ENCODE data around the gene PAK5.
"Not testable (repeated sequence)": the region's sequence is repeated elsewhere in the genome, so short reads cannot be mapped to it uniquely, and the experiment has no call there.

Gene PAK5

DNA sequence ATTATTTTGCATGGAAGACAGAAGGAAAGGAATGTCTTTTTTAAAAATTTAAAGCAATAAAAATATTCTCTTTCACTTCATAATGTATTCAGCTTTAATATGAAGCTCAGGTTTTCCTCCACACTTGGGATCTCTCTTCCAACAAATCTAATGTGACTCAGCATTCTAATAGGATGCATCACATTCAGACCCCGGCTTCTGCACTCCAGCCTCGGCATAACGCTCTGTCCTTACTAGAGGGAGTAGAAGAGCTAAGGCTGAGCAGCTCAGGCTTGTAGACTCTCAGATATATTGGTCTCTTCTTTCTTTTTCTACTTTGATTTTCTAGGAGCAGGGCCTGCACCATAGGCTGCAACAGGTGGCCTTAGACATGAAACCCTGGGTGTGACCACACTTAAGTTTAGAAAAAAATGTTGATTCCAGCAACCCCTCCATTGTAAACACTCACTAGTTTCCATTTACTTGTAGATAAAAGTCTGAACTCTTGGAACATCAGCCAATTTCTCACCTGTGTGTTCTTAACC is 161.7 kb downstream of the PAK5 start:
- DNase-seq, result no peak

DNA sequence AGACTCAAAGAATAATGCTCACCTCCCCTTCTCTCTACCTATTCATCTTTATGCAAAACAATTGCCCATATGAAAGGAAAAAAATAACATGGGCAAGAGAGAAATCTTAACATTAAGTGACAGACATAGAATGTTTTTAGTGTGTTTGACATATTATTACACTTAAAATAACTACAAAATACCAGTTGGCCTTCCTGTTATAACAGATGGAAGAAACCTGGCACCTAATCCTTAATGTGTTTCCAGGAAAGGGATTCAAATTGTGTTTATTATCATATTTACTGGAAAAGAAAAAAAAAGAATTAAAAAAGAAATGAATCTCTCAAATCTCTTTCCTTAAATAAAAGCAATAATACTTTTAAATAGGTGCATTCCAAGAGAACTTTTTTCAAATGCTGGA is 165.9 kb downstream of the PAK5 start:
- DNase-seq, result no peak

DNA sequence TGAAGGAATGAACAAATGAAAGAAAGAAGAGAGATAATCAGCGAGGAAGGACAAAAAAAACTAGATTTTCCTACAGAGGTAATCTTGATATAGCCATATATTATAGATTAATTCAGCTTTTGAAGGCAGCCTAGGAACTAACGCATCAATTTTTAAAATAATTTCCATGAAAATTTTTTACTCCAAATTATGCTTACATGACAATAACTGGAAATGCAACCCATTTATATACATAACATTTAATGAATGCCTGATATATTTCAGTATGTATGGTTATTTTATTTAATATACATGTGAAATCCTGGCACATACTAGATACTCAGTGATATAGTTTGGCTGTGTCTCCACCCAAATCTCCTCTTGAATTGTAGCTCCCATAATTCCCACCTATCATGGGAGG is 166.8 kb downstream of the PAK5 start:
- no peak for DNase-seq

- DNase-seq, result no peak
These were observed 170.5 kb downstream of the PAK5 start for GRCh38 chr20:9668381-9668780.

DNA sequence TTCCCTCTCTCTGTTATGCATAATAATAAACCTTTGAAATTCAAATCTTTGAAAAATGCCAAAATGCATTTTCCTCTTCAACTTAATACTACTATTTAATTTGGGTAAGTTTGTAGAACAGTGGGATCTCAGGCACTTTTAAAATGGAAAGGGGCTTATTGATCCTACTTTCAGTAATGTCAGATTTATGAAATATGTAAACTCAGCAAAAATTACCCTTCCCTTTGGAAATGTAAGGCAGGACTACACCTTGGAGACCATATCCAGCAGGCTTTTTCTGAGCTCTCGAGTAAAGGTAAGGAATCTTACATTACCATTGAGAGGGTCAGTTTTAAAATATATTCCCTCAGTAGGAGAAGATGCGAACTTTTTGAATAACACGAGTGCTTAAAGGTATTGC is 175.5 kb downstream of the PAK5 start:
- DNase-seq, result no peak

DNA sequence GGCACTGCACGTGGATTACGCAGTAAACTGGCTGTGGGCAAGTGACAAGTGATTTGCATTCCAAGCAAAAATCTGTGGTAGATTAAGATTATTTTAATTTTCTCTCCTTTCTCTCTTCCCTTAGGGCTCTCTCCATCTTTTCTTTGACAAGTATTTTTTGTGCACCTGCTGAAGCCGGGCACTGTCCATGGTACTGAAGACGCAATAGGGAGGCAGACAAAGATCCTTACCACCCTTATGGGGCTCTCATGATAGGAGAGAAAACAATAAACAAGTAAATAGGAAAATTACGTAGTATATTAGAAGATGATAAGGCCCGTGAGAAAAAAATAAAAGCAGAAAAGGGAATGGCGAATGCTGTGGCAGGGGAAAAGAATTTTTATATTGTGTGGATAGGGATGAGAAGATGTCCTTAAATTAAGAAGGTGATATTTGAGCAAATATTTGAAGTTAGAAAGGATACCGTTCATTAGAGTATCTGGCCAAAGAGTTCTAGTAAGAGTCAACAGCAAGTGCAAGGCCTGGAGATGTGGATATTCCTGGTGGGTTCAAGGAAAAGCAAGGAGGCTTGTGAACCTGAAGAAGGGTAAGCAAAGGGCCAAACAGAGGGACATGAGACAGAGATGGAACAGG is 178.5 kb downstream of the PAK5 start:
- DNase-seq, result no peak

- no peak for DNase-seq
These were observed 191.1 kb downstream of the PAK5 start for GRCh38 chr20:9647741-9648140.

GRCh38 chr20:9646375-9646774 is 192.5 kb downstream of the PAK5 start:
- DNase-seq, result no peak

- no peak for DNase-seq
These were observed 196.0 kb downstream of the PAK5 start for GRCh38 chr20:9642882-9643281.

DNA sequence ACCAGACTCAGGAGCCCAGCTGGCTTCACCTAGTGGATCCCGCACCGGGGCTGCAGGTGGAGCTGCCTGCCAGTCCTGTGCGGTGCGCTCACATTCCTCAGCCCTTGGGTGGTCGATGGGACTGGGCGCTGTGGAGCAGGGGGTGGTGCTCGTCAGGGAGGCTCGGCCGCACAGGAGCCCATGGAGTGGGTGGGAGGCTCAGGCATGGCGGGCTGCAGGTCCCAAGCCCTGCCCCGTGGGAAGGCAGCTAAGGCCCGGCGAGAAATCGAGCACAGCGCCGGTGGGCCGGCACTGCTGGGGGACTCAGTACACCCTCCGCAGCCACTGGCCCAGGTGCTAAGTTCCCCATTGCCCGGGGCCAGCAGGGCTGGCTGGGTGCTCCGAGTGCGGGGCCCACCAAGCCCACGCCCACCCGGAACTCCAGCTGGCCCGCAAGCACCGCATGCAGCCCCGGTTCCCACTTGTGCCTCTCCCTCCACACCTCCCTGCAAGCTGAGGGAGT is 197.3 kb downstream of the PAK5 start:
- DNase-seq, result not testable (repeated sequence)

DNA sequence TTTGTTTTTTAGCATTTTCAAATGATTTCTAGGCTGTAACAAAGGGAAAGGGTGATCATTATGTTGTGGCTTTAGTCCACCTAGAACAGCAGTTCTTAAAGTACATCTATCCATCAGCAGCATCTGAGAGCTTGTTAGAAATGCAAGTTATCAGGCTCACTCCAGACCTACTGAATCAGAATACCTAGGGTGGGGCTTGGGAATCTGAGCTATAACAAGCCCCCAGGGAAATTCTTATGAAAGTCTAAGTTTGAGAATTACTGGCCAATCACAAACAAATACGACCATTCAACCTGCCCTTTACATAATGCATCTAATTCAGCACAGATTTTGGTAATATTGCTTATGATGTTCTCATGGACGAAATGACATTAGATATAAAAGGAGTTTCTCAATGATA is 201.0 kb downstream of the PAK5 start:
- DNase-seq, result no peak

DNA sequence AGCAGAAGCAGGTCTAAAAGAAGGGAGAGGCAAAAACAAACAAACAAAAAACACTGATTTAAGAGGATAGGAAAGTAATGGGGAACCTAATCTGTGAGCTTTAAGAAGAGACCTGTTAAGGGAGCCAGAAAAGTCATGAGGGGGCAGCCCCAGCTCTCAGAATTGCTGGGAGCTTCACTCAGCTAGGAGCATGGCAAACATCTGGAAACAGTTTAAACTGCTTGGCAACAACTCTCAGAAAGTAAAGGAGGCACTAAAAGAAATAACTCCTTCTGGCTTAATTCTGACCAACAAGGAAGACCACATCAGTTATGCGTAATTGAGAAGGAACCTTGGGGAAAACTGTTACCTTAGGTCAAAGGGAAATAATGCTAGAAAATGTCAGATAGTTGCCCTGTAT is 203.1 kb downstream of the PAK5 start:
- no peak for DNase-seq

DNA sequence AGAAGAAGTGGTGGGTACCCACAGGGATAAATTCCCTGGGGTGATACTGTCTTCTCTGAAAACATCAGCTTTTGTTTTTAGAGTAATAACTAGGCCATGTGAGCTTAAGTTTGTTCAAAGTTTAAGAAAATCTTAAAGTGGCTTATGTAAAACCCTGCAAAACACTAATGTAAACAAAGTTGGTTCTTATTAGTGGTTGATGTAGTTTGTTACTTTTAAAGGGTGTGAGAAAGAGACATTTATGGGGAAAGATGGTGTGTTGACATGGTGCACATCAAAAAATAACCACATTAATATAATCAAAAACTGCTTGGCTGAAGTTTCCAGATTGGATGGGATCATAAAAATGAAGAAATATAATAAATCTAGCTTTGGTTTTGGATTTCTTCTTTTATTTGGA is 204.5 kb downstream of the PAK5 start:
- DNase-seq, result no peak

GRCh38 chr20:9632991-9633390 is 205.9 kb downstream of the PAK5 start:
- no peak for DNase-seq

DNA sequence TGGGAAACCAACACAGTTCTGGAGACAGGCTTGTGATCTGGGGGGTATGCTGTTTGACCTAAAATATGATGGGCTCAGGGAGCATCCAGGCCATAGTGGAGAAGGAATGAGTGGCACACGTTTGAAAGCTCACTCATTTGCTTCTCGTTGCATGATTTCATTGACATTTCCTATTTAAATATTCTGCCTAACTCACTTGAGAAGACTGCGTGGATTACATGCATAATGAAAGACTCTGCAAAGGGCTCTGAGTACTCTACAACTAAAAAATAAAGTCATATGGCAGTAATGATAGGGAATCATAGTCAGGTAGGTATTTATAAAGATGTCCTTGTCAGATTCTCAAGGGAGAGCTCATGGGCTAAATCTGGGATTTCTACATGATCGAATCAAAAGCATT is 206.6 kb downstream of the PAK5 start:
- no peak for DNase-seq

DNA sequence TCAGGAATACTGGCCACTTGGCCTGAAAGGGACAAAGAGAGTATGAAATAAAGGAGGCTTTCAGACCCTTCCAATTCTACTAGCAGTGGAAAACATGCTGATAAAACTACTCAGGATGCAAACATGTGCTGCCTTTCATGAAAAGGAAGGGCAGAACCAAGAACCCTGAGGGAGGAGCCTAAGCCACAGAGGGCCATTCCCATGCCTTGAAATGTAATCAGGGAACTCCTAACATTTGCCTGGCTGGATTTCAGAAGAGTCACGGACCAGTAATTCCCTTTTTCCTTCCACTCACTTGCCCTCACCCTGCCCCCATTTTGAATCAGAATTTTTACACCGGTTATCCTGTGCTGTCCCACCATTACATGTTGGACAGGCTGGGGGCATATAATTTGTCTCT is 208.3 kb downstream of the PAK5 start:
- no peak for DNase-seq

DNA sequence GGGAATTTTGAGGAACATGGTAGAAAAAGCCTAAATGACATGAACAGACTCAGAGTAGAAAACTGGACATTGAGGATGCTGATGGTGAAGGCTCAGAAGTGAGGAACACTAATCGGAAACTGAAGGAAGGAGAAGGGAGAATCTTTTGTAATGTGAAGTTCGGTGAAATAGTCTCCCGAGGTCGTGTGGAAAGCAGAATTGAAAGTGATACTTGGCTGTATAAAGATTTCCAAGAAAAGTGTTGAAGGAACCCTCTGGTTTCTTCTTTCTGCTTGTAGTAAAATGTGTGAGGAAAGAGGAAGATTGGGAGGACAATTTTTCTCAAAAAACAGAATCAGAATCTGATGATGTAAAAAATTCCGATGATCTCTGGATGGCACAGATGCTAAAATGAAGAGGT is 209.0 kb downstream of the PAK5 start:
- DNase-seq, result no peak

DNA sequence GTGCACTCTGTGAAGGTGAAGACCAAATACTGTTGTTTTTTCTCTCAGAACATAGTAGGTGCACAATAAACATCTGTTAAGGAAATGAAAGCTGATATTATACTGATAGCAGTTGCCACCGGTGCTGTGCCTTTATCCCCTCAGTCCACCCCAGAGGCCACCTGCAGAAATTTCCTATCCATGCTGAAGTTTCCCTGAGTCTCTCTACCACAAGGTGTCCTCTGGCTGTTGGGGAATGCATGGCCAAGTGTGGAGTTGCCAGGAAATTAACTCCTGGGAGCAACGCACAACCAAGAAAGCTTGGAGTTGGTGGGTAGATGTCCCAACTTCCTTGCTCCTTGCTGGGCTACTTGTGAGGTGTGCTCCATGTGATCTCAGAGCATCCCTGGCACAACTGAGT is 210.3 kb downstream of the PAK5 start:
- no peak for DNase-seq

GRCh38 chr20:9628141-9628540 is 210.7 kb downstream of the PAK5 start:
- no peak for DNase-seq

DNA sequence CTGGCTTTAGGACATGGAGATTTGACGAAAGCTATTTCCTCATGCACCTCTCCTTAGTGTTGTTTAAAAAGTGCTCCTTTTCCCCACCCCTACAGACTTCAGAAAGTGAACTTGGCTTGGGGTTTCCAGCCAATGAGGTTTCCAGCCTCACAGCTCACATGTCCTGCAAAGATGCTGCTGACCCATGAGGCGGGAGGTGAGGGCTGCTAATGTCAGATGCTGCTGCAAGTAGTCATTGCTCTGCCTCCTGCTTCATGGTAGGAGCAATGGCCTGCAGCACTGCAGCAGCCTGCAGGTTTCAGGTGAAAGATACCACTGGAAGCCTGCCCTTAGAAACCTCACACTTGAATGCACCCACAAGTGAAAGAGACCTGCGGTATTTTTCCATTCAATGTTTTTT is 211.7 kb downstream of the PAK5 start:
- DNase-seq, result no peak

DNA sequence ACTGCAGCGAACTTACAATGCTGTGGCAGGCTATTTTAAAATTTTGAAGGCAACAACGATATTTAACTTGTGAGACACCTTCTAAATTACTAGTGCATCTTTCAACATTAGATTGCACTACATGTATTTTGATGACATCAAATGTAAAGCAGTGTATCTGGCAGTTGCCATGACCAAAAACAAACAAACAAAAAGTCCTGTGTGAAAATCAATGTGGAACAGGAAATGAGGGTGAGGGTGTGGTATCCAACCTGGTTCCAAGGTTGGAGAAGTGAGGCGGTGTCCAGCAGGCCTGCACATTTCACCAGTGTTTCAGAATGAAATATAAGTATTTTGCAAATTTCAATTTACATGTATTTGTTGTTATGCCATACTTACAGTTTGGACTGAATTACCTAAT is 212.5 kb downstream of the PAK5 start:
- no peak for DNase-seq

DNA sequence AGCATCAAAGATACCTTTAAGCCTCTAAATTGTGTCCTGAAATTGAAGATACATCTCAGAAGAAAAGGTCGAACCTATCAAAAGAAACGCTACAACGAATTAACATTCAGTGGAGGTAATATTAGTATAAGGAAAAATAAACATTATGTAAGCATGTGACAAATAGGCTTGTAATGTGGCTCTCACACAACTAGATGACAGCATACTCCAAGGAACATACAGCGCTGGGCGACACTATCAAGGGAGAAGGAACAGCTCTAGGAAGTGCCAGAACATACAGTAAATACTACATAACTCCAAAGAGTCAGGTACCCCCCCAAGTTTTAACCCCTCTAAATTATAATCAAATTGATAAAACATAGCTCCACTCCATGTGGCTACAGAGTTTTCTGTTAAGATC is 220.9 kb downstream of the PAK5 start:
- DNase-seq, result no peak

DNA sequence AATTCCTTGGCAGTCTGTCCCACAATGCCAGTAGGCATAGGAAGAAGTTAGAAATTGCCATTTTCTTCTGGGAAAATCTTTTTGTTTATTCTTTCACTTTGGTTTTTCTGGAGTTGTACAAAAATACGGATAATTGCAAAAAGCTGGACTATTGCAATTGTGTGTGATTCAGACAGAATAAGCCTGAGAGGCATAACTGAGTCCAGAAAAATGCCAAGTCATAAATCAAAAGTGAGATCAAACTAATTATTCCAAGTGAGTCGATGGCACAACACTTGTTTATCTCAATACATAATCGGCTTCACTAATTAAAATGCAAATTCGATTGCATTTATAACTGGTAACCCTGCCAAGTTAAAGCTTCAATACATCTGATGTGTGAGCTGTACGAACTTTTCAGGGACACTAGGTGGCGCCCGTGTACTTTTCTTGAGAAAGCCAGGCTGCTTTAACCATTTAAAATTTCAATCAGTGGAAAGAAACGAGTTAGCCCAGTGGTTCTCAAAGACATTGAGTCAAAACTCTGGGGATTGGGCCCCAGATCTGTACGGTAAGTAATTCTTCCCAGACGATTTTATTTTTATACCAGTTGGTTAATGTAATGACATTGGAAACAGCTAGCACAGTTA is 221.9 kb downstream of the PAK5 start:
- peak; percentile 61 for DNase-seq

GRCh38 chr20:9616455-9616805 is 222.4 kb downstream of the PAK5 start:
- DNase-seq, result no peak
